Stimulated activated naive CD4-positive, alpha-beta T cell (primary cell): Measurements from ENCODE around the gene ABCC3.

Source experiments
- DNase-seq, 6 experiments: peaks; one replicate each; lab custom pipeline; 2025; lab: John Stamatoyannopoulos, UW

Gene ABCC3

GRCh38 chr17:50607522-50608175, 27.0 kb upstream of the ABCC3 start:
- DNase-seq = no peak

DNA sequence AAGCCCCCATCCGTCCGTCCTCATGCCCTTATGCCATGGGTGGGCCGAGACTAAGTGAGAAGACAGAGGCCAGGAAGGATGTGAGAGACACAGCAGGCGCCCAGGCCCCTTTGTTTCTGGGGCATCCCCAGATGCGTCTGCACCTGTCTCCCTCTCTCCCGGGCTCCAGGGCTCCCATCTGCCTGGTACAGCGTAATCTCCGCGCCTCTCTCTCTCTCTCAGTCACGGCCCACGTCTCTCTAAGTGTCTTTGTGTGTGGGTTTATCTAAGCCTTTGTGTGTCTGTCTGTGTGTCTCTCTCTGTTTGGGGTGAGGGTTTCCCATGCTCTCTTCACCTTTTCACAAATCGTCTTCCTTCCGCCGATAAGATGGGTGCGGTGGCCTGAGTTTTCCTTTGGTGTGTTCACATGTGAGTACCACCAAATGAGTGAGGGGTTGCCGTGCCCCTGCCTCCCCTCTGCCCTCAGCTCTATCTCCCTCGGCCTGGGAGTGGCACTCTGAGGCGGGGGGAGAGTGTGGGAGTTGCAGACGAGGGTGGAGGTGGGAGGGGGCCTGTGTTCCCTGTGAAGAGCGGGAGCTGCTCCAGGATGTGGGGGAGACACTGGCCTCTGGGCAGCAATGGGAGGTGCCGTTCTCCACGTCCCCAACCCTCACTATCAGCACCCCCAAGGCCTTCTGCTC, 25.8 kb upstream of the ABCC3 start:
- DNase-seq = no peak

DNA sequence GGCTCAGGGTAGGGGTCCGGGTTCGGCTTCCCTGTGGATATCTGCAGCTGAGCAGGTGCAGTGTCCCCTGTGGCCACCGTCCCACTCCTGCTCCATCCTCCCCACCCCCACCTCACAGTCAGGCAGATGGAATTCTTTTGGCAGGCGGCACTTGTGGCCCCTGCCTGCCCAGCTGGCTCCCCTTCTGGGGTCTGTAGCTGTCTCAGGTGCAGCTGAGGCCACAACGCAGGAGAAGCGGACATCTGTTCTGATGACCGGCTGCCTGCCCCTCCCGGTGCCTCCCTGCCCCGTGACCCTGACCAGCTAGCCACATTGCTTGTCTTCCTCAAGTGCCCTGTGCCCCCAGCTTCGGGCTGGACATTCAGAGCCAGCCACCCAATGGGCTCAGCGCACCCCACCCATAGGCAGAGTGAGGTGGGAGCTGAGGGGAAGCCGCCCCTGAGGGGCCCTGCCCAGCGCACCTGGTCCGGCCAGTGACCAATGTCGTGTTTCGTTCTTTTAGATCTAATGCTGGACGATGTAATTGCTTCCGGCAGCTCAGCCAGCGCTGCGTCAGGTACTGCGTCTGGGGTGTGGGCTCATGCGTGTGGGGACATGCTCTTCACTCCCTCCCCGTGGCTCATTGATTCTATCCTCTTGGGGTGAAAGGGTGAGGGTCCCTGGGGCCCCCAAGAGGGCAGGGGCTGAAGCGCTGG, 25.2 kb upstream of the ABCC3 start:
- DNase-seq = no peak

DNA sequence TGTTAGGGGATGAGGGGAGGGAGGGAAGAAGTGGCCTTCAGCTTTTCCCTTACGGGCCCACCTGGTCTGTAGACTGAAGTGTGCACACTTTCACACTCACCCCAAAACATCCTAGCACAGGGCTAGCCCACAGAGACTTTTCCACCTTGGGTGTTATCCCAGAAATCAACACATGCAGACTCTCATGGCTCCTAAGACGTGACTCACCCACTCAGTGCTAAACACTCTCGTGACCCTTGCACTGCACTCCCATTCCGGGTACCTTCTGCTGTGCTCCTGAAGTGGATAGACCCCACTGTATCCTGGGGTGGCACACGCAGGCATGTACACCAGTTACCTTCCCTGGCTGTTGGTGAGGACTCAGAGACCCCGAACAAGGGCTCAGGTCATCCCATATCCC, 23.0 kb upstream of the ABCC3 start:
- DNase-seq = no peak

DNA sequence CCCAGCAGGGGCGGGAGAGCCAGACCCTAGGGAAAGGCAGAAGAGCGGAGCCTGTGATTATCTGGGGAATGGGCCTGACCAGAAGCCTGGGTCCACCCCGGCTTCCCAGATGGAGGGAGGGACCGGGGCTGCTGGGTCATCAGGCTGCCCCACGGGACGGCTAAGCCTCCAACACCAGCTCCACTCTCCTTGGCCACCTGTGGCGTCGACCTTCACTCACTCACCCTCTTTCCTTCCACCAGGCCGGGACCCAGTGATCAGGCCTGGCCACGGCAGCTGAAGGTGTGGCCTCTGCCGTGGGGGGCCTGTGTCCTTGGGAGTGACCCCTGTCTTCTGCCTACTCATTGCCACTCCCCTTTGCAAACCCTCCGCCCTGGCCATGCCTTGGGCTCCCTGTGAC, 22.4 kb upstream of the ABCC3 start:
- no peak for DNase-seq

DNA sequence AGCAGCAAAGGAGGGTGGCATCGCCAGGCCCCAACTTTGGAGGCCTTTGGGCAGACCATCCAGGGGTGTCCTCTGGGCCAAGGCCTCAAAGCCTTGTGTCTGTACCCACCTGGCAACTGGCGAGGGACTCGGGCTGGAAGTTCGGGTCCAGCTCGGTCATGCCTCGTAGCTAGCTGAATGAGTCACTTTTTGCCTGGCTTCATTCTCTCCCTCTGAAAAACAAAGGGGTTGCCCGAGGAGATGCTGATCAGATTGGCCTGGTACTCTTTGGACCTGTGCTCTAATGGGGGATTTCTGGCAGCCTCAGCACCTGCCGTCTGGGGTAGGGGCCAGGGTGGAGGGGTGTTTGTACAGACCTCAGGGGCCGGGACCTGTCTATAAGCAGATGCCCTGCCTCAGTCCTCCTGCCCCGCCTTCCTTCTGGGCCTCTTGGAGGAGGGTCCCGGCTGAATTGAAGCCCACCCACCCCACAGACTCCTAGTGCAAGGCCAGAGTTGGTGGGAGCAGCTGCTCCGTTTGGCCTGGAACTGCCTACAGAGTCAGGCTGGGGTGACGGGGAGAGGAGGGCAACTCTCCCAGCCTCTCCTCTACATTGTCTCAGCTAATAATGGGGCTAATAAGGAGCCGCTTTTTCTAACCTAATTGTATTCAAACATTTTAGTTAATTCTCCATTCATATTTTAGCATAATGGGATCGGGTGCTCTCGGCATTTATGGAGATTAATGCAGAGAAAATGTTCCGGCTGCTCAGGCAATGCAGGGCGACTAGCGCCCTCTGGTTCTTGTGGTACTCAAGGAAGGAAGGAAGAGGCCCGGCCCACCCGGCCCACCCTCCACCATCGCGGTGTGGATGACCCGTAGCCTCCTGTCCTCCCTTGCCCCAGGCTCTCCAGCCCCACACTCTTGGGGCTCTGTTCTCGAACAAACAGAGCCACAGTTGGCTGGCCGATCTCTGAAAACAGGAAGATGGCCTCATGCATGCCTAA, 21.4 kb upstream of the ABCC3 start:
- no peak for DNase-seq

DNA sequence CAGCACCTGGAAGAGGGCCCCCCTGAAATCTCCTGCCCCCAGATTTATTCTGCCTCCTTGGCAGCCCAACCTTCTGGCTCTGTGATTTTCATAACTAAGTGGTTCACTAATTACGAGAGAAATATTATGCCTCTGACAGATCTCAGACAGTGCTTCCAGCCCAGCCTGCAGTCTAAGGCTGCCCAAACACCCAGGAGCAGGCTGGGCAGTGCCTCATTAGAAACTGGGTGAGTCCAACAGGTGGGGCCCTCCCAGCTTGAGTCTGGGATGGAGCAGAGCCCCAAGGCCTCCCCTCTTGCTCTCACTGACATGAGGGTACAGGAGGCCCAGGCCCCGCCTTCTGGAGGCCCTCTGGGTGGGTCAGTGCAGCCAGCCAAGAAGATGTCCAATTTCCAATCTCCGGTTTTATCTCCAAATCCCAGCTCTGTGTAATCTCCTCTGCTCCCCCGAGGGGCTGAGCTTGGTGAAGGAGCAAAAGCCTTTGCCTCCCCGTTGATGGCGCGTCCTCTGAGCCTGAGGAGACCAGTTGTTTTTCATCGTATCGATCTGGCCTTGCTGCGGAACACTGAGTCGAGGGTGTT, 20.1 kb upstream of the ABCC3 start:
- DNase-seq = no peak

- no peak for DNase-seq
These were observed 18.9 kb upstream of the ABCC3 start for GRCh38 chr17:50615828-50616227.

GRCh38 chr17:50618300-50618699, 16.4 kb upstream of the ABCC3 start:
- DNase-seq = no peak

DNA sequence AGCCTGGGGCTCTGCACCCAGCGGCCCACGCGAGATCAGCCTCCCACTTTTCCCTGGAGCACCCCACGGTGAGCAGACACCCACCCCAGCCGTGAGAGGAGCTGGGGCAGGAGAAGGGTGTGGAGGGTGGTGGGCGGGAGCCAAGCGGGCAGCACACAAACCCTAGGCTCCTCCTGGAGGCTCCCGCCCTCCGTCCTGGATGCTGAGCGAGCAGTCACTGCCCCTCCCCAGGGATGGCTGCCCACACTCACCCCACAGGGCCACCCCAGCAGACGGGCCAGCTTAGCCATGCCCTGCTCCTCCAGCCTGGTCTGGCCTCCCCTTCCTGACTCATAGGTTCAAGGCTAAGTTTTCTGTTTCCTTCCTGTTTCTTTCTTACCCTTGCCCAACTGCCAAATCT, 15.7 kb upstream of the ABCC3 start:
- DNase-seq = no peak

DNA sequence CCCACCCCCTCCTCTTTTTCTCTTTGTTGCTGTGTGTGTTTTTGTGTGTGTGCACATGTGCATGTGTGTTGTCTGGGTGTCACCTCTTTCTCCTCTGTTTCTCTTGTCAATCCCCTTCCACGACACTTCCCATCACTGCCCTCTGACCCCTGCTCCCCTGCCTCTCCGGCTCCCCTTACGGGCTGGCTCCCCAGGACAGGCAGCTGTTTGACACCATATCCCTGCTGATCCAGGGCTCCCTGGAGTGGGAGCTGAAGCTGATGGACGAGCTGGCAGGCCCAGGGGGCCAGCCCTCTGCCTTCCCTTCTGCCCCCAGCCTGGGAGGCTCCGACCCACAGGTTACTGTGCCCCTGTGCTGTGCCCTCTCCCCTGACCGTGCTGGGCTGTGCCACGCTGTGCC, 15.2 kb upstream of the ABCC3 start:
- DNase-seq = no peak

- no peak for DNase-seq
These were observed 14.4 kb upstream of the ABCC3 start for GRCh38 chr17:50620237-50620636.

DNA sequence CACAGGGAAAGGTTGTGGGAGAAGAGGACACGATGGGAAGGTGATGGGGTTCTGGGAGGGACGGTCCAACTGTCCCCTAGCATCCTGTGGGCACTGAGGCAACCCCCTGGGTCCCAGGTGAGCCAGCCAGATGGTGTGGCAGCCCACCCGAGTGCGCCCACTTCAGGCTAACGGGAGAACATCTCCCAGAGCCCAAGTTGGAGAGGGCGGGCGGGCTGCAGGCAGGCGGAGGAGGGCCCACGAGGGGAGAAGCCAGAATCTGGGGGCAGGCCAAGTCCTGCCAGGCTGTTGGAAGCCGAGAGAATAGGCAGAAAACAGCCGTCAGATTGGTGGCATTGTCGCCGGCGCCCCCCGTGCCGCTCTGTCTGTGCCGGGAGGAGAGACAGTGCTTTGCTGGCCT, 13.8 kb upstream of the ABCC3 start:
- DNase-seq = no peak

DNA sequence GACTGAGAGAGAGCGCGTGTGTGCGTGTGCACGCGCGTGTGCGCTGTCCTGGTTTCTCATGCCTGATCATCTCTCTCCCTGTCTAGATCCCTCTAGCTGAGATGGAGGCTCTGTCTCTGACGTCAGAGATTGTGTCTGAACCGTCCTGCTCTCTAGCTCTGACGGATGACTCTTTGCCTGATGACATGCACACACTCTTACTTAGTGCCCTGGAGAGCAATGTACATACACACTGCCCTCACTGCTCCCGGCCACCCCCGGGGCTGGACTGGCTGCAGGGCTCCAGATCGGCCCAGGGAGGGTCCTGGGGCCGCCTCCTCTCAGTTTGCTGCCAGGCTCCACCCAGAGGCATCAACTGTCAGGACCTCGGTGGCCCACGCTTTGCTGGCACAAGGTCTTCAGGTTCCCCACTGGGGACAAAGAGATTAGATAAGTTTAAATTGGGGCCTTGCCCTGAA, 13.1 kb upstream of the ABCC3 start:
- DNase-seq = no peak

DNA sequence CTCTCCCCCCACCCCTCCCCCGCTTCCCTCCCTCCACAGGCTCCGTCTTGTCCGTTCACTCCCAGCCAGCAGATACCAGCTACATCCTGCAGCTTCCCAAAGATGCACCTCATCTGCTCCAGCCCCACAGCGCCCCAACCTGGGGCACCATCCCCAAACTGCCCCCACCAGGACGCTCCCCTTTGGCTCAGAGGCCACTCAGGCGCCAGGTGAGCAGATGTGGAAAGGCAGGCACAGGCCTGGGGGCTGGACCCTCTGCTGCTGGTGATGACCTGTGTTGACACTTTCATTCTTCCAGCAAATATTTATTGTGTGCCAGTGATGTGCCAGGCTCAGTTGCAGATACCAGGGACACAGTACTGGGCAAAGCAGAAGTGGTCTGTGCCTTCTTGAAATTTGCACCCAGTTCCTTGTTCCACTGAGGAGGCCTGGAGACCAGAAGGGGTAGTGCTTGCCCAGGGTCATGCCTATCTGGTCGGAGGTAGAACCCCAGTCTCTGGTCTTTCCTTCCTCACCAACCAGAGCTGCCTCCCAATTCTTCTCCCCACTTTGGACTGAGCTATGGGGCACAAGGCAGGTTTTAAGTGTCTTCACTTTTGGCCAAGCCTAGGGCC, 10.3 kb upstream of the ABCC3 start:
- DNase-seq = no peak

- no peak for DNase-seq
These were observed 9.4 kb upstream of the ABCC3 start for GRCh38 chr17:50625032-50625871.

GRCh38 chr17:50626037-50626574, 8.6 kb upstream of the ABCC3 start:
- DNase-seq = peak in 5 of 6 experiments; percentile 39 to 60 (median 54)

- DNase-seq = no peak
These were observed 7.5 kb upstream of the ABCC3 start for GRCh38 chr17:50627036-50627781.
